HEK293 (cell line): ENCODE results near the gene LAPTM4A.
"Not testable (repeated sequence)": the region's sequence is repeated elsewhere in the genome, so short reads cannot be mapped to it uniquely, and the experiment has no call there.

Source experiments
- CTCF ChIP-seq: fragments of 450-650 bp; formaldehyde crosslinking; IDR thresholded peaks from 2 replicates; pipeline ENCODE4 v1.5.1; 2016; ENCODE audit warnings: missing biosample characterization, missing genetic modification characterization
- ELK4 ChIP-seq: IDR thresholded peaks from 2 replicates; pipeline ENCODE4 v1.6.1; 2011; ENCODE audit warnings: mild to moderate bottlenecking, low read depth, low read length, borderline replicate concordance
- GLIS1 ChIP-seq: fragments of 450-650 bp; formaldehyde crosslinking; IDR thresholded peaks from 2 replicates; pipeline ENCODE4 v1.5.1; 2016; ENCODE audit warnings: missing biosample characterization, missing genetic modification characterization
- MEIS1 ChIP-seq: sonication (generic); formaldehyde crosslinking; IDR thresholded peaks from 2 replicates; pipeline ENCODE4 v1.8.1; 2022; ENCODE audit warnings: missing genetic modification reagents, mild to moderate bottlenecking, borderline replicate concordance
- ZNF121 ChIP-seq: fragments of 450-650 bp; formaldehyde crosslinking; IDR thresholded peaks from 2 replicates; pipeline ENCODE4 v1.5.1; 2016; ENCODE audit warnings: missing biosample characterization, missing genetic modification characterization
- ZNF560 ChIP-seq: fragments of 450-650 bp; formaldehyde crosslinking; IDR thresholded peaks from 2 replicates; pipeline ENCODE4 v1.5.1; 2017; ENCODE audit warnings: missing biosample characterization, missing genetic modification characterization, borderline replicate concordance

GRCh38 chr2:20085909-20086308 lies 34.5 kb upstream of the LAPTM4A start:
- not testable (repeated sequence) for TF ChIP-seq CTCF (tag by site-specific recombination); GLIS1 (tag by site-specific recombination); ZNF560 (tag by site-specific recombination); MEIS1 (CRISPR knock-in tag); ZNF121; ELK4
